ES-I3 (cell line): ENCODE results near the gene ANKS1B.

Source experiments
- H3K36me3 ChIP-seq: 2 replicates; pipeline ENCODE4 v1.6.1; 2013; ENCODE audit warnings: mild to moderate bottlenecking, low read length, control low read depth, moderate library complexity; ENCODE audit not compliant: insufficient read depth
- H3K4me1 ChIP-seq: 2 replicates; pipeline ENCODE4 v1.6.1; 2013; ENCODE audit warnings: mild to moderate bottlenecking, control low read depth, low read length; ENCODE audit not compliant: insufficient read depth
- H3K9ac ChIP-seq: 2 replicates; pipeline ENCODE4 v1.6.1; 2013; ENCODE audit warnings: low read depth, mild to moderate bottlenecking, low read length, moderate library complexity
- H3K9me3 ChIP-seq: 2 replicates; pipeline ENCODE4 v1.6.1; 2013; ENCODE audit warnings: mild to moderate bottlenecking, low read length, moderate library complexity; ENCODE audit not compliant: control insufficient read depth, insufficient read depth

The ANKS1B gene

GRCh38 chr12:99393763-99394162, 591.0 kb downstream of the ANKS1B start:
- no peaks in the 10 kb centered on the region for H3K9me3 ChIP-seq
- H3K36me3 ChIP-seq = no peaks in the 10 kb centered on the region
- H3K9ac ChIP-seq = no peak overlapping the region

GRCh38 chr12:99392091-99392850, 592.5 kb downstream of the ANKS1B start:
- H3K4me1 ChIP-seq = peaks cover 4% of the 10 kb centered on the region; the same call in 1 of the 2 replicates
- H3K9me3 ChIP-seq = no peaks in the 10 kb centered on the region
- H3K36me3 ChIP-seq = no peaks in the 10 kb centered on the region
- H3K9ac ChIP-seq = no peak overlapping the region

More at GRCh38 chr12:99393763-99394162, 591.0 kb downstream of the ANKS1B start:
- H3K4me1 ChIP-seq = peaks cover 4% of the 10 kb centered on the region; the same call in 1 of the 2 replicates

GRCh38 chr12:99390707-99391106, 594.0 kb downstream of the ANKS1B start:
- Histone ChIP-seq H3K9ac (no peak overlapping the region), H3K9me3 (no peaks in the 10 kb centered on the region), H3K36me3 (no peaks in the 10 kb centered on the region), H3K4me1 (peaks cover 4% of the 10 kb centered on the region; the same call in 1 of the 2 replicates)

- Histone ChIP-seq H3K9ac (no peak overlapping the region), H3K4me1 (peaks cover 4% of the 10 kb centered on the region; the same call in 1 of the 2 replicates), H3K9me3 (no peaks in the 10 kb centered on the region), H3K36me3 (no peaks in the 10 kb centered on the region)
These were observed 595.0 kb downstream of the ANKS1B start for GRCh38 chr12:99389751-99390150.

DNA sequence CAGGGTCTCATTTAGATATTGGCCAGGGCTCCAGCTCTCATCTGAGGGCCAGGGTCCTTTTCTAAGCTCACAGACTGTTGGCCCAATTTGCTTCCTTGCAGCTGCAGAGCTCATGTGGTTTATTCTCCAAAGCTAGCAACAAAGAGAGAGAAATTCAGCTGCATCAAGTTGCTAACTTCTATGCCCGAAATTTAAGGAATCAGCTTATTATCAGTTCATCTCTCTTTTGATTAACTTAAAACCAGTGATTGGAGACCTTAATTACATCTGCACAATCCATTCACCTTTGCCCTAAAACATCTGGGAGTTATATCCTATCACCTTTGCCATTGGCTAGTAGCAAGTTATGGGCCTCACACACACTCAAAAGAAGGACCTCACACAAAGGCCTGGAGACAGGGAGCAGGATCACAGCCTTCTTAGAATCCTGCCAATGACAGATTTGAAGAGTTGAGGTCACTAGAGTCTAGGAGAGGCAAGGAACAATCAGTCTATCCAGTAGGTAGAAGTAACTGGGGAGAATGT, 596.0 kb downstream of the ANKS1B start:
- Histone ChIP-seq H3K9me3 (no peaks in the 10 kb centered on the region), H3K9ac (no peak overlapping the region), H3K4me1 (peaks cover 4% of the 10 kb centered on the region; the same call in 1 of the 2 replicates), H3K36me3 (no peaks in the 10 kb centered on the region)

GRCh38 chr12:99387661-99388060, 597.1 kb downstream of the ANKS1B start:
- Histone ChIP-seq H3K9me3 (no peaks in the 10 kb centered on the region), H3K9ac (no peak overlapping the region), H3K4me1 (peaks cover 6% of the 10 kb centered on the region; the same call in 1 of the 2 replicates), H3K36me3 (no peaks in the 10 kb centered on the region)

DNA sequence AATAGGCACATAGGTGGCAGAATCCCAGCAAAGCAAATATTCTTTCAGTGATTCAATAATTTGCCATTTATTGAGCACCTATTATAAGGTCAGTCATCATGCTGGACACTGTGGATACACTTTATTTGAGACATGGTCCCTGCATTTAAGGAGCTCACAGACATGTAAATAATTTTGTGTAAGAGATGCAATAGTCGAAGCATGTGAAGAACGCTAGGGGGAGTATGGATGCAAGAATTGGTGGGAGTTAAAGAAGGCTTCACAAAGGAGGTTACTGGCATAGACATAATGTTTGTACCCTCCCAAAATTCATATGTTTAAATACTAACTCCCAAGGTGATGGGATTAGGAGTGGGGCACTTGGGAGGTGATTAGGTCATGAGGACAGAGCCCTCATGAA, 597.8 kb downstream of the ANKS1B start:
- H3K36me3 ChIP-seq = no peaks in the 10 kb centered on the region
- no peaks in the 10 kb centered on the region for H3K9me3 ChIP-seq
- H3K9ac ChIP-seq = no peak overlapping the region
- peaks cover 9% of the 10 kb centered on the region; the same call in 1 of the 2 replicates for H3K4me1 ChIP-seq

DNA sequence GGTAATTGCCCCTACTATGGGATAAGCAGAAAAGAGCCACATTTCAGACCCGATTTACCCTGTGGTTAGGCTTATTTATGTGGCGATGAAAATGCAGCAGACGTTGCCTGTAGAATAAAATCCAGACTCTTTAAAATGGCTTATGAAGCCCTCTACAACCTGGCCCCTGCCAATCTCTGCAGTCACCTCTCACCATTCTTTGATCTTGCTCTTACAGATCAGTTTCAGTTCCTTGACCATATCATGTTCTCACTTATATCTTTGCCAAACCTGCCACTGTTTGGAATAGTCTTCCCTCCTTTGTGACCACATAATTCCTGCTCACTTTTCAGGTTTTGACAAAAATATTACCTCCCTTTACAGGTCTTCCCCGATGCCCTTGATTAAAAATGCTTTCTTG, 601.5 kb downstream of the ANKS1B start:
- Histone ChIP-seq H3K36me3 (no peaks in the 10 kb centered on the region), H3K9ac (no peak overlapping the region), H3K9me3 (no peaks in the 10 kb centered on the region), H3K4me1 (0 out of 2 replicates have a peak, but pooled peaks cover 6% of the 10 kb centered on the region)

DNA sequence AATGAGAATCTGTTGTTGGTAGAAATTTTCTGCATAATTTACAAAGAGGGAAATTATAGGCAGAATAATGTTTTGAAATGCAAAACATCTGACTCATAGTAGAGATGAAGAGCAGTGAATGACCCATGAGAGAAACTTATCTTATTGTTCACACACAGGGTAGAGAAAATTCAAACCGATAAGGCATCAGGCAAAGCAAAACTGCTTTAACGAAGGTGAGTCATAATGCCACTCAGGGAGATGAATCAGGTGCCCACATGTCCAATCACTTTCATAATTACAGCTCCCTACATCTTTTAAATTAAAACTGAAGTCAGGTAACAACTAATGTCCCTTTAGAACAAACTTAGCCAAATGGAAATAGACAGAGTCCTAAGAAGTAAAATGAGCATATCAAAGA, 602.7 kb downstream of the ANKS1B start:
- Histone ChIP-seq H3K4me1 (0 out of 2 replicates have a peak, but pooled peaks cover 6% of the 10 kb centered on the region), H3K9me3 (no peaks in the 10 kb centered on the region), H3K36me3 (no peaks in the 10 kb centered on the region), H3K9ac (no peak overlapping the region)

GRCh38 chr12:99380701-99381100, 604.0 kb downstream of the ANKS1B start:
- H3K36me3 ChIP-seq = no peaks in the 10 kb centered on the region
- 0 out of 2 replicates have a peak, but pooled peaks cover 6% of the 10 kb centered on the region for H3K4me1 ChIP-seq
- no peaks in the 10 kb centered on the region for H3K9me3 ChIP-seq
- H3K9ac ChIP-seq = no peak overlapping the region

DNA sequence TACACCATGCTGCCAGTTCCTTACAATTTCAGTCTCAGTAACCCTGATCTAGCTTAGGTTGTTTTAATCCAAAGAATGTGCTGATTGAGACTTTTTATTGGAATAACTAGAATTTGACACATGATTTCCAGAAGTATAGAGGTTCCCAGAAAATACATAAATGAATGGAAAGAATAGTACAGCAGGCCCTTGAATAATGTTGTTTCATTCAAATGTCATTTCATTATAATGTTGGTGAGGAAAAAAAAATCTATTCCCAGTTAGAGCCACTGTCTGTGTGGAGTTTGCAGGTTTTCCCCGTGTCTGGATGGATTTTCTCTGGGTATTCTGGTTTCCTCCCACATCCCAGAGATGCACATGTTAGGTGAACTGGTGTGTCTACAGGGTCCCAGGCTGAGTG, 610.7 kb downstream of the ANKS1B start:
- no peak overlapping the region for H3K9ac ChIP-seq
- H3K9me3 ChIP-seq = no peaks in the 10 kb centered on the region
- H3K4me1 ChIP-seq = no peaks in the 10 kb centered on the region
- H3K36me3 ChIP-seq = no peaks in the 10 kb centered on the region

DNA sequence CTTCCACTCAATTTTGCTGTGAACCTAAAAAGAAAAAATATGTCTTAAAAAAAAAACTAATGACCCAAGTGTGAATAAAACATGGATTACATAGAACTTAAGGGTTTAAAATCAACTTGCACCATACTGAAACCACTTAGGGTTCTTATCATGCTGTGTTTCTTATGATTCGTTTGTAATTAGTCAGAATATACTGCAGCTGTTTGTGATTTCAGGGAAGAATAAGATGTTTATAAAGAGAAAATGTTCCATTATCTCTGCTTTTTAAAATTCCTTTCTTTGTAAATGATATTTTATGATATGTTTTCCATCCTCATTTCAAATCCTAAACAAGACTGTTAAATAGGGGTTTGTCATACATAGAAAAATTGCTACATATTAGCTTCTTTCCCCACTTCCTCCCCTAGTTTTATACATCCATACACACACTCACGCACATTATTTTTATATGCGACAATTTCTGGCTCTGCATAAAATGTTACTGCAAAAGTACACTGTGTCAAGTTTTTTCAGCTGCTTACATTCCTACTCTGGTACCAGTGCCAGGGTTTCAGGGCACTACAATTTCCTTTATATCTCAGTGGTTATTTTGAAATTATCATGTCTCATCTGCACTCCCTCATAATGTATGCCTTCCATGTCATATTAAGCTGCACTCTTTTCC, 612.3 kb downstream of the ANKS1B start:
- no peaks in the 10 kb centered on the region for H3K9me3 ChIP-seq
- H3K36me3 ChIP-seq = no peaks in the 10 kb centered on the region
- no peaks in the 10 kb centered on the region for H3K4me1 ChIP-seq
- no peak overlapping the region for H3K9ac ChIP-seq

GRCh38 chr12:99370421-99371138, 614.2 kb downstream of the ANKS1B start:
- Histone ChIP-seq H3K4me1 (no peaks in the 10 kb centered on the region), H3K36me3 (no peaks in the 10 kb centered on the region), H3K9me3 (no peaks in the 10 kb centered on the region), H3K9ac (no peak overlapping the region)

DNA sequence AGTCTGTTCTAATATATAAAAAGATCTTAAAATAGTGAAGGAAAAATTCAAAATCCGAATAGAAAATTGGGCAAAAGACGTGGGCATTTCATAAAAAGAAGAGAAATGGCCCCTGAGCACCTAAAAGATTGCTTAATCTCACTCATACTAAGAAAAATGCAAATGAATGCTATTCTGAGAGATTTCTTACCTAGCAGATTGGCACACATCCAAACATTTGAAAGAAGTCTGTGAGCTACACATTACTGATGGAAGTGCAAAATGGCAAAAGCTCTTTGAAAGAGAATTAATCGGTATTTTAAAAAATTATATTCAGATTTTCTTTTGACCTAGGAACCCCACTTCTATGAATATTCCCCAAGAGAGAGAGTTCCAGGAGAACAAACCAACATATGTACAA, 617.6 kb downstream of the ANKS1B start:
- Histone ChIP-seq H3K9ac (no peak overlapping the region), H3K4me1 (no peaks in the 10 kb centered on the region), H3K9me3 (no peaks in the 10 kb centered on the region), H3K36me3 (no peaks in the 10 kb centered on the region)
